SK-N-SH treated with all-trans-retinoic acid at 6 μM for 48 hours (cell line): Measurements from ENCODE around the gene SOX8.

Experiments used
- ARNTL ChIP-seq: fragments of 450-650 bp; formaldehyde crosslinking; IDR thresholded peaks from 2 replicates; pipeline ENCODE4 v1.5.0; 2020; ENCODE audit warnings: low read depth, mild to moderate bottlenecking, moderate library complexity, borderline replicate concordance
- CSDC2 ChIP-seq: fragments of 250-450 bp; sonication (Bioruptor Pico); IDR thresholded peaks from 2 replicates; pipeline ENCODE4 v1.5.0; 2020; ENCODE audit warnings: mild to moderate bottlenecking, moderate library complexity
- OSR1 ChIP-seq: fragments of 250-450 bp; sonication (Bioruptor Pico); IDR thresholded peaks from 2 replicates; pipeline ENCODE4 v1.8.0; 2022; ENCODE audit warnings: moderate library complexity, mild to moderate bottlenecking, inconsistent platforms
- PATZ1 ChIP-seq: fragments of 250-450 bp; sonication (Bioruptor Pico); IDR thresholded peaks from 2 replicates; pipeline ENCODE4 v1.8.0; 2020; ENCODE audit warnings: mild to moderate bottlenecking, moderate library complexity, borderline replicate concordance
- POU6F1 ChIP-seq: fragments of 250-450 bp; sonication (Bioruptor Pico); IDR thresholded peaks from 2 replicates; pipeline ENCODE4 v1.8.0; 2021; ENCODE audit warnings: low read depth, mild to moderate bottlenecking, moderate library complexity, borderline replicate concordance
- RARB ChIP-seq: fragments of 250-450 bp; sonication (Bioruptor Pico); IDR thresholded peaks from 2 replicates; pipeline ENCODE4 v1.8.0; 2021; ENCODE audit warnings: mild to moderate bottlenecking, moderate library complexity
- SNAI2 ChIP-seq: fragments of 250-450 bp; sonication (Bioruptor Pico); IDR thresholded peaks from 2 replicates; pipeline ENCODE4 v1.5.0; 2020; ENCODE audit warnings: mild to moderate bottlenecking, moderate library complexity
- TCF4 ChIP-seq: fragments of 250-450 bp; sonication (Bioruptor Pico); IDR thresholded peaks from 2 replicates; pipeline ENCODE4 v1.8.0; 2021; ENCODE audit warnings: mild to moderate bottlenecking, moderate library complexity, borderline replicate concordance
- TSHZ2 ChIP-seq: fragments of 250-450 bp; sonication (Bioruptor Pico); IDR thresholded peaks from 2 replicates; pipeline ENCODE4 v1.5.0; 2020; ENCODE audit warnings: mild to moderate bottlenecking, moderate library complexity
- ZC3H10 ChIP-seq: fragments of 250-450 bp; sonication (Bioruptor Pico); IDR thresholded peaks from 2 replicates; pipeline ENCODE4 v1.5.1; 2021; ENCODE audit warnings: mild to moderate bottlenecking, moderate library complexity
- ZFP3 ChIP-seq: fragments of 250-450 bp; sonication (Bioruptor Pico); IDR thresholded peaks from 2 replicates; pipeline ENCODE4 v1.5.0; 2020; ENCODE audit warnings: mild to moderate bottlenecking, moderate library complexity
- ZFP30 ChIP-seq: fragments of 450-650 bp; formaldehyde crosslinking; IDR thresholded peaks from 2 replicates; pipeline ENCODE4 v1.5.0; 2022; ENCODE audit warnings: mild to moderate bottlenecking, moderate library complexity
- ZNF70 ChIP-seq: fragments of 450-650 bp; formaldehyde crosslinking; IDR thresholded peaks from 2 replicates; pipeline ENCODE4 v1.5.0; 2020; ENCODE audit warnings: mild to moderate bottlenecking, moderate library complexity
- TF ChIP-seq, protein P1 (sequence below): fragments of 250-450 bp; sonication (Bioruptor Pico); IDR thresholded peaks from 2 replicates; pipeline ENCODE4 v1.5.1; 2020; ENCODE audit warnings: low read depth, mild to moderate bottlenecking, moderate library complexity

GRCh38 chr16:974611-975261 is 6.8 kb upstream of the SOX8 start:
- TF ChIP-seq CSDC2 (CRISPR knock-in tag), result no peak
- TF ChIP-seq RARB (CRISPR knock-in tag), result no peak
- TF ChIP-seq TCF4, result no peak
- no peak for TF ChIP-seq ARNTL (CRISPR knock-in tag)
- TF ChIP-seq ZC3H10 (CRISPR knock-in tag), result no peak
- TF ChIP-seq, protein P1, sequence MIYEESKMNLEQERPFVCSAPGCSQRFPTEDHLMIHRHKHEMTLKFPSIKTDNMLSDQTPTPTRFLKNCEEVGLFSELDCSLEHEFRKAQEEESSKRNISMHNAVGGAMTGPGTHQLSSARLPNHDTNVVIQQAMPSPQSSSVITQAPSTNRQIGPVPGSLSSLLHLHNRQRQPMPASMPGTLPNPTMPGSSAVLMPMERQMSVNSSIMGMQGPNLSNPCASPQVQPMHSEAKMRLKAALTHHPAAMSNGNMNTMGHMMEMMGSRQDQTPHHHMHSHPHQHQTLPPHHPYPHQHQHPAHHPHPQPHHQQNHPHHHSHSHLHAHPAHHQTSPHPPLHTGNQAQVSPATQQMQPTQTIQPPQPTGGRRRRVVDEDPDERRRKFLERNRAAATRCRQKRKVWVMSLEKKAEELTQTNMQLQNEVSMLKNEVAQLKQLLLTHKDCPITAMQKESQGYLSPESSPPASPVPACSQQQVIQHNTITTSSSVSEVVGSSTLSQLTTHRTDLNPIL (CRISPR knock-in tag), result no peak
- TF ChIP-seq ZNF70 (CRISPR knock-in tag), result no peak
- TF ChIP-seq PATZ1 (CRISPR knock-in tag), result no peak
- no peak for TF ChIP-seq POU6F1
- TF ChIP-seq ZFP30 (CRISPR knock-in tag), result no peak
- TF ChIP-seq OSR1 (CRISPR knock-in tag), result no peak
- no peak for TF ChIP-seq ZFP3 (CRISPR knock-in tag)
- no peak for TF ChIP-seq SNAI2 (CRISPR knock-in tag)
- TF ChIP-seq TSHZ2 (CRISPR knock-in tag), result no peak
